GM18861 (cell line): ENCODE results near the gene ZNF667.

Experiments used
- ATAC-seq: cut with Tn5 transposase; IDR thresholded peaks from one replicate; pipeline ENCODE4 v1.9.1; 2021; ENCODE audit not compliant: unreplicated experiment

Gene ZNF667

DNA sequence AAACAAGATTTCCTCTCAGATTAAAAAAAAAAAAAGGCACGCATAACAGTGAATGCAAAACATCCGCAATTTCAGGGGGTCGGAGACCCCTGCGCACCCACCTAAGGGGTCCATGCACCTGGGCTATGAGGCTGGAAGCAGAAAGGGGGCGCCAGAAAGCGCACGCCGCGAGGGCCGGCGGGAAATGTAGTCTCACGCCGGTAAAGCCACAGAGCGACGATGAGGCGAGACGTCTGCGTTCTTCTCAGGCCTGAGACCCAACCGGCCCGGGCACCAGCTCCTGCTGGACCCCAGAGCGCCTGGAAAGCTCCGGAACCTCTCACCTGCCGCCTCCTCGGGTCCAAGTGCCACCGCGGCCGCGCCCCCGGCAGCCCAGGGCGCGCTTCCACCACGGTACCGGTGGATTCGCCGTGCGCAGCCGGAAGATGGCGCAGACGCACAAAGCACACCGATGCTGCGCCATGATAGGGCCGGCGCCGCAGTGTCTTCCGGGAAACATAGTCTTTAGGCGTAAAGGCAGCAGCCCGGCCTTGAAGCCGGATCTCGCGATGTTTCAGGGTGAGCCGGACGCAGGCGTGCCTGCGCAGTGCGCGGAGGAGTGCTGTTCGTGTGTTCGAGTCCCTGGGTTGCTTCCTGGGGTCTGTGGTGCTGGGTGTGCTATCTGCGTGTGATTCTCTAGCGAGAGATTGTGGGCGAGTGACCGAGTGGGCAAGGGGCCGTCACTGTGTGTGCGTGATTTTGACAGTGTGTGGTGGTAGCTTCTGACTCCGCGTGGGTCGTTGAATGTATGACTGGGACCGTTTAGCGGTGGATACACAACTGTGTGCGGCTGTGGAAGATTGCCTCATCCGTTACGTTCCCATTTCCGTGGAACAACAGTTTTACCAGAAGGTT, 83.8 kb downstream of the ZNF667 start, which contains the start of gene ZNF582:
Gene ZNF582 (minus strand): TSS at position 416 of the 894 bp plus-strand sequence. CDS start 1,782 bp downstream, outside the sequence.
- ATAC-seq: peak; percentile 85
